Measurements from ENCODE around the gene SERPINB7. TPM values are rescaled to one million over a fixed set of nuclear protein-coding genes. Genes with fewer than 3 reads are reported as not detected.

Gene SERPINB7
- total and polyA plus RNA-seq, 5 donors from 2014 or later = not detected

Other genes starting within 250 kb of the SERPINB7 start
- gene SERPINB12, start 233.0 kb upstream of the SERPINB7 start, total RNA-seq = not detected
- not detected for gene SERPINB12, start 233.0 kb upstream of the SERPINB7 start, polyA plus RNA-seq
- gene SERPINB13, start 188.1 kb upstream of the SERPINB7 start, total RNA-seq = not detected
- gene SERPINB13, start 188.1 kb upstream of the SERPINB7 start, polyA plus RNA-seq = not detected
- gene SERPINB4, start 131.2 kb upstream of the SERPINB7 start, total RNA-seq = not detected
- gene SERPINB4, start 131.2 kb upstream of the SERPINB7 start, polyA plus RNA-seq = not detected
- not detected for gene SERPINB3, start 113.5 kb upstream of the SERPINB7 start, total RNA-seq
- gene SERPINB3, start 113.5 kb upstream of the SERPINB7 start, polyA plus RNA-seq = not detected
- gene SERPINB11, start 72.5 kb upstream of the SERPINB7 start, total RNA-seq = not detected
- gene SERPINB11, start 72.5 kb upstream of the SERPINB7 start, polyA plus RNA-seq = not detected
- not detected for gene SERPINB2, start 112.3 kb downstream of the SERPINB7 start, total RNA-seq
- not detected for gene SERPINB2, start 112.3 kb downstream of the SERPINB7 start, polyA plus RNA-seq
- gene SERPINB10, start 132.5 kb downstream of the SERPINB7 start, total RNA-seq = not detected
- gene SERPINB10, start 132.5 kb downstream of the SERPINB7 start, polyA plus RNA-seq = not detected
- gene HMSD, start 173.9 kb downstream of the SERPINB7 start, total RNA-seq = not detected
- gene HMSD, start 173.9 kb downstream of the SERPINB7 start, polyA plus RNA-seq = not detected
- gene SERPINB8, start 194.7 kb downstream of the SERPINB7 start, total RNA-seq = 13.5 TPM
- 10 to 100 TPM; 14.1 to 29.4 (median 15.4) TPM for gene SERPINB8, start 194.7 kb downstream of the SERPINB7 start, polyA plus RNA-seq